ENCODE data around the gene ELP5. TPM values are rescaled to one million over a fixed set of nuclear protein-coding genes. Genes with fewer than 3 reads are reported as not detected.
A peak's percentile ranks its signal among the peaks of the same experiment; 100 is the strongest.
"Not testable (repeated sequence)": the region's sequence is repeated elsewhere in the genome, so short reads cannot be mapped to it uniquely, and the experiment has no call there.

ELP5 gene
- total RNA-seq, 2 experiments from 2014 or later, result 84.6 to 97.3 TPM

DNA sequence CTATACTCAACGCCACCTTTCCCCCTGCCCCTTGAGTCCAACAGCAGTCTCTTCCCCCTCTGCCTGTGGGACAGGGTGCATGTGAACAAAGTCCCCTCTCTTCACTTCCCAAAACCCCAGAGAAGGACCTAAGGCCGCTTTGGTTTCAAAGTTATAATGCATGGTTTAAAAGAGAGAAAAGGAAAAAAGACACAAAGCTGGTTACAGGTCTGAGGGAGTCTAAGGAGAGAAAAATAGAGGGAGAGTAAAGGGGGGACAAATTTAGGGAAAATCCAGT, 8.6 kb upstream of the ELP5 start:
- no peak for DNase-seq (ENCODE audit: low spot score)
- ChIA-PET POLR2A (no interaction called here), CTCF (ENCODE audit: unreplicated experiment) (no interaction called here)
- intact Hi-C loops (cut with micrococcal nuclease; ENCODE audit: unreplicated experiment), result loop anchor here (5.0 kb wide), 1 partner anchor 329 kb away; no protein-coding TSS in a partner anchor
- H3K4me1 ChIP-seq (ENCODE audit: insufficient read depth, low read length, poor library complexity, severe bottlenecking), result peaks cover 31% of the 10 kb centered on the region
- peak overlapping the region; percentile 93 for H3K4me2 ChIP-seq (ENCODE audit: low read length)
- no peaks in the 10 kb centered on the region for H4K20me1 ChIP-seq (ENCODE audit: insufficient read depth, low read length)
- no peak overlapping the region for H2AFZ ChIP-seq (ENCODE audit: low read length)
- BruUV-seq (replicated peaks), result no TSS peak
- no peak for TF ChIP-seq EZH2phosphoT487 (IDR thresholded peaks at IDR 0.05; ENCODE audit: borderline replicate concordance, low read depth, low read length)
- TF ChIP-seq, protein P1, sequence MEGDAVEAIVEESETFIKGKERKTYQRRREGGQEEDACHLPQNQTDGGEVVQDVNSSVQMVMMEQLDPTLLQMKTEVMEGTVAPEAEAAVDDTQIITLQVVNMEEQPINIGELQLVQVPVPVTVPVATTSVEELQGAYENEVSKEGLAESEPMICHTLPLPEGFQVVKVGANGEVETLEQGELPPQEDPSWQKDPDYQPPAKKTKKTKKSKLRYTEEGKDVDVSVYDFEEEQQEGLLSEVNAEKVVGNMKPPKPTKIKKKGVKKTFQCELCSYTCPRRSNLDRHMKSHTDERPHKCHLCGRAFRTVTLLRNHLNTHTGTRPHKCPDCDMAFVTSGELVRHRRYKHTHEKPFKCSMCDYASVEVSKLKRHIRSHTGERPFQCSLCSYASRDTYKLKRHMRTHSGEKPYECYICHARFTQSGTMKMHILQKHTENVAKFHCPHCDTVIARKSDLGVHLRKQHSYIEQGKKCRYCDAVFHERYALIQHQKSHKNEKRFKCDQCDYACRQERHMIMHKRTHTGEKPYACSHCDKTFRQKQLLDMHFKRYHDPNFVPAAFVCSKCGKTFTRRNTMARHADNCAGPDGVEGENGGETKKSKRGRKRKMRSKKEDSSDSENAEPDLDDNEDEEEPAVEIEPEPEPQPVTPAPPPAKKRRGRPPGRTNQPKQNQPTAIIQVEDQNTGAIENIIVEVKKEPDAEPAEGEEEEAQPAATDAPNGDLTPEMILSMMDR (conservative IDR thresholded peaks at IDR 0.05; ENCODE audit: low read length), result no peak
- H3K36me3 ChIP-seq (ENCODE audit: insufficient read depth, low read length), result peaks cover 65% of the 10 kb centered on the region
- peak overlapping the region; percentile 26 for H3K27ac ChIP-seq (ENCODE audit: low read depth, low read length, poor library complexity, severe bottlenecking)
- H3K9me2 ChIP-seq (ENCODE audit: insufficient read depth, low read length), result no peaks in the 10 kb centered on the region
- peak overlapping the region; percentile 86 for H3K4me3 ChIP-seq (ENCODE audit: low read depth, low read length, poor library complexity, severe bottlenecking)
- peaks cover 38% of the 10 kb centered on the region for H3K79me2 ChIP-seq (ENCODE audit: insufficient read depth, low read depth, low read length)
- no peaks in the 10 kb centered on the region for H3K9me3 ChIP-seq (ENCODE audit: low read length)

DNA sequence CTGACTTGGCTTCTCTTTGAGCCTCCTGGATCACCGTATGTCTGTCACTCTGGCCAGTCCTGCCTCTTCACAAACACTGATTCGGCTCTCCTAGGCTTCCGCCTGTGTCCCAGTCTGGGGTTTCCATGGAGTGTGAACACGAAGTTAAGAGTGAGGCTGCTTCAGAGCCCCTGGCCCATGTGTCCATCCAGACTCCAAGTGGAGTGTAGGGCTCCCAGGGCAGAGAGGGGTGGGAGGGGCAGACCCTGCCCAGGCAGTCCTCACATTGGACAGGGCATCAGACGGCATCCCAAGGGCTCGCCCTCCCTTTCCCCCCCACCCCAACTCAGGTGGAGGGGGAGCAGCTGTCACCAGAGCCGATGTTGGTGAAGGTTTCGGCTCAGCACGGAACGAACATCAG, 8.2 kb upstream of the ELP5 start:
- CTCF ChIA-PET (ENCODE audit: unreplicated experiment); H4K20me1 ChIP-seq (ENCODE audit: insufficient read depth, low read length); POLR2A ChIA-PET; H3K9me2 ChIP-seq (ENCODE audit: insufficient read depth, low read length); H3K9me3 ChIP-seq (ENCODE audit: low read length); H3K4me2 ChIP-seq (ENCODE audit: low read length); H3K4me3 ChIP-seq (ENCODE audit: low read depth, low read length, poor library complexity, severe bottlenecking); DNase-seq (ENCODE audit: low spot score); H2AFZ ChIP-seq (ENCODE audit: low read length); H3K27ac ChIP-seq (ENCODE audit: low read depth, low read length, poor library complexity, severe bottlenecking): not testable (repeated sequence)
- BruUV-seq (replicated peaks), result TSS peak; percentile 83
- intact Hi-C loops (cut with micrococcal nuclease; ENCODE audit: unreplicated experiment), result loop anchor here (5.0 kb wide), 1 partner anchor 328 kb away; no protein-coding TSS in a partner anchor
- H3K36me3 ChIP-seq (ENCODE audit: insufficient read depth, low read length), result peaks cover 67% of the 10 kb centered on the region
- peaks cover 39% of the 10 kb centered on the region for H3K79me2 ChIP-seq (ENCODE audit: insufficient read depth, low read depth, low read length)
- peaks cover 33% of the 10 kb centered on the region for H3K4me1 ChIP-seq (ENCODE audit: insufficient read depth, low read length, poor library complexity, severe bottlenecking)

DNA sequence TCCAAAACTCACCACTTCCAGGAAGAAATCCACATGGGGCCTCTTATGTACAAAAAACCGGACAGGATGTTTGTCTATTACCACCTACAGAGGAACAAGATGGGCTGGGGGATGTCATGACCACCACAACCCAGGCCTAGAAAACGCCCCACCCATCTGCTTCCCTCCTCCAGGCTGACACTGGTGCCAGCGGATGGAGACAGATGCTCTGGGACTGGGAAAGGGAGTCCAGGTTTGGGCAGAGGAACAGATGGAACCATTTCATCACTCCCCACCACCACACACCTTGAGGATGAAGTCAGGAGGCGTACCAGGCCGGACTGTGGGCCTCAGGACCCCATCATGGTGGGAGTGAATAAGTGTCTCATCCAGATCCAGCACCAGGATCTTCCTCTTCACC, 5.2 kb upstream of the ELP5 start:
- Histone ChIP-seq H3K79me2 (ENCODE audit: insufficient read depth, low read depth, low read length) (peaks cover 57% of the 10 kb centered on the region), H3K4me2 (ENCODE audit: low read length) (no peak overlapping the region), H3K9me3 (ENCODE audit: low read length) (no peaks in the 10 kb centered on the region), H3K9me2 (ENCODE audit: insufficient read depth, low read length) (no peaks in the 10 kb centered on the region), H3K4me1 (ENCODE audit: insufficient read depth, low read length, poor library complexity, severe bottlenecking) (peaks cover 30% of the 10 kb centered on the region), H3K36me3 (ENCODE audit: insufficient read depth, low read length) (peaks cover 62% of the 10 kb centered on the region), H3K4me3 (ENCODE audit: low read depth, low read length, poor library complexity, severe bottlenecking) (no peak overlapping the region), H3K27ac (ENCODE audit: low read depth, low read length, poor library complexity, severe bottlenecking) (no peak overlapping the region), H2AFZ (ENCODE audit: low read length) (no peak overlapping the region), H4K20me1 (ENCODE audit: insufficient read depth, low read length) (peaks cover 18% of the 10 kb centered on the region)
- DNase-seq (ENCODE audit: low spot score), result no peak
- TF ChIP-seq, protein P1 (conservative IDR thresholded peaks at IDR 0.05; ENCODE audit: low read length), result no peak
- no peak for TF ChIP-seq EZH2phosphoT487 (IDR thresholded peaks at IDR 0.05; ENCODE audit: borderline replicate concordance, low read depth, low read length)
- POLR2A ChIA-PET, result no interaction called here
- BruUV-seq (replicated peaks), result no TSS peak
- CTCF ChIA-PET (ENCODE audit: unreplicated experiment), result no interaction called here
- intact Hi-C loops (cut with micrococcal nuclease; ENCODE audit: unreplicated experiment), result no loop called here

All from OCI-LY7 (cell line).